Mammary epithelial cell (primary cell): Measurements from ENCODE around the gene RPH3AL.

Source experiments
- CTCF ChIP-seq, 2 donors: IDR thresholded peaks in 1 of 2; conservative IDR thresholded peaks in 1 of 2; 2 replicates each; pipeline ENCODE4 v1.5.1; 2011 to 2012; ENCODE audit warnings: inconsistent platforms in 2 of 2, low read length in 2 of 2, mild to moderate bottlenecking in 2 of 2, control low read depth in 1 of 2, low read depth in 1 of 2; ENCODE audit not compliant: insufficient read depth in 1 of 2; ENCODE audit errors: extremely low read depth in 1 of 2
- EZH2 ChIP-seq: IDR thresholded peaks from 2 replicates; pipeline ENCODE4 v1.6.1; 2012; ENCODE audit warnings: low read length, inconsistent platforms, borderline replicate concordance

DNA sequence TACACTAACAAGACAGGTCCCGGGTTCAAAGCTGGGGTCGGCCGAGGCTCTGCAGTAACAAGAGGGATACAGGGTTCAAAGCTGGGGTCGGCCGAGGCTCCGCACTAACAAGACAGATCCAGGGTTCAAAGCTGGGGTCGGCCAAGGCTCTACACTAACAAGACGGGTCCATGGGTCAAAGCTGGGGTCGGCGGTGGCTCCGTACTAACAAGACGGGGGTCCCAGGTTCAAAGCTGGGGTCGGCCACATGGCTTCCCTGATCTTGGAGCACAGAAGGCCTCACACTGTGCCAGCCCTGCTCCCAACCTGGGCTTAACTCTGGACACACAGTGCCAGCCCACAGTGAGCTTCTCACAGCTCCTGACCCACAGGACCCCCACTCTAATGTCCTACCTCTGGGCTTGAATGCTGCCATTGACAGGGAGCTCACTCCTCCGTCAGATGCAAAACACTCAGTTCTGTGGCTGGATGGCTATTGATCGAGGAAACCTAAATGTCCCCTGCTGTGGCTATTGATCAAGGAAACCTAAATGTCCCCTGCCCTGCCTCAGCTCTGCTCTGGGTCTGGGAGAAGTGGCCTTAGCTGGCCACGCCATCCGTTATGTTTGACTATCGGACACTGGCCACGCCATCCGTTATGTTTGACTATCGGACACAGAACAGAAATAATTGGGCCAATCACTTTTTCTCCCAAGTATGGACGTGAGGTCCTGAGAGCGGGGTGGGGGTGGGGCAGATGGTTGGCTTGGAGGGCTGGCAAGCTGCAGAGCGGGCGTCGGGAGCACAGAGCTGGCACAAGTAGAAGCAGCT lies 116.6 kb downstream of the RPH3AL start:
- TF ChIP-seq CTCF (conservative IDR thresholded peaks at IDR 0.05 in 1 of 2, IDR thresholded peaks at IDR 0.05 in 1 of 2; ENCODE audit: extremely low read depth in 1 of 2, insufficient read depth in 1 of 2, low read depth in 1 of 2, low read length in 2 of 2), result no peak
- TF ChIP-seq EZH2, result no peak
